HCT116 (cell line): ENCODE data around the gene POLR3H.

Experiments
- CEBPB ChIP-seq: IDR thresholded peaks from 2 replicates; pipeline ENCODE4 v1.6.1; 2012; ENCODE audit warnings: low read depth
- EGR1 ChIP-seq: IDR thresholded peaks from 2 replicates; pipeline ENCODE4 v1.6.1; 2012; ENCODE audit warnings: low read depth
- EZH2 ChIP-seq: fragments of 200-600 bp; sonication (generic); IDR thresholded peaks from 2 replicates; pipeline ENCODE4 v1.6.1; 2017; ENCODE audit warnings: antibody characterized with exemption, mixed run types
- EZH2phosphoT487 ChIP-seq: fragments of 200-600 bp; IDR thresholded peaks from 2 replicates; pipeline ENCODE4 v1.6.1; 2018; ENCODE audit warnings: antibody characterized with exemption, borderline replicate concordance
- JUND ChIP-seq: IDR thresholded peaks from 2 replicates; pipeline ENCODE4 v1.6.1; 2012
- MAX ChIP-seq: IDR thresholded peaks from 2 replicates; pipeline ENCODE4 v1.6.1; 2012
- POLR2A ChIP-seq: IDR thresholded peaks from 2 replicates; pipeline ENCODE4 v1.7.0; 2011; ENCODE audit warnings: borderline replicate concordance; ENCODE audit not compliant: insufficient read depth, insufficient read length; ENCODE audit errors: extremely low read depth
- POLR2AphosphoS5 ChIP-seq: IDR thresholded peaks from 2 replicates; pipeline ENCODE4 v1.6.1; 2011; ENCODE audit warnings: mild to moderate bottlenecking, low read depth, low read length, moderate library complexity
- SP1 ChIP-seq: IDR thresholded peaks from 2 replicates; pipeline ENCODE4 v1.6.1; 2012; ENCODE audit warnings: low read depth
- ZNF274 ChIP-seq: fragments of 200-500 bp; sonication (Bioruptor generic); IDR thresholded peaks from 2 replicates; pipeline ENCODE4 v1.6.1; 2014; ENCODE audit warnings: mild to moderate bottlenecking, low read depth, low read length, inconsistent platforms
- TF ChIP-seq, protein P1 (sequence below), 3 experiments: fragments of 200-600 bp in 1 of 3; sonication (generic) in 1 of 3; IDR thresholded peaks in 2 of 3; conservative IDR thresholded peaks in 1 of 3; 2 replicates each; pipeline ENCODE4 v1.5.1; 2012 to 2017; ENCODE audit warnings: low read depth in 2 of 3, low read length in 2 of 3, antibody characterized with exemption in 1 of 3, borderline replicate concordance in 1 of 3, control low read depth in 1 of 3, mild to moderate bottlenecking in 1 of 3, mixed read lengths in 1 of 3, mixed run types in 1 of 3, moderate library complexity in 1 of 3; ENCODE audit not compliant: insufficient read depth in 1 of 3
- TF ChIP-seq, protein P2 (sequence below): IDR thresholded peaks from 2 replicates; pipeline ENCODE4 v1.6.1; 2012; ENCODE audit warnings: low read depth

DNA sequence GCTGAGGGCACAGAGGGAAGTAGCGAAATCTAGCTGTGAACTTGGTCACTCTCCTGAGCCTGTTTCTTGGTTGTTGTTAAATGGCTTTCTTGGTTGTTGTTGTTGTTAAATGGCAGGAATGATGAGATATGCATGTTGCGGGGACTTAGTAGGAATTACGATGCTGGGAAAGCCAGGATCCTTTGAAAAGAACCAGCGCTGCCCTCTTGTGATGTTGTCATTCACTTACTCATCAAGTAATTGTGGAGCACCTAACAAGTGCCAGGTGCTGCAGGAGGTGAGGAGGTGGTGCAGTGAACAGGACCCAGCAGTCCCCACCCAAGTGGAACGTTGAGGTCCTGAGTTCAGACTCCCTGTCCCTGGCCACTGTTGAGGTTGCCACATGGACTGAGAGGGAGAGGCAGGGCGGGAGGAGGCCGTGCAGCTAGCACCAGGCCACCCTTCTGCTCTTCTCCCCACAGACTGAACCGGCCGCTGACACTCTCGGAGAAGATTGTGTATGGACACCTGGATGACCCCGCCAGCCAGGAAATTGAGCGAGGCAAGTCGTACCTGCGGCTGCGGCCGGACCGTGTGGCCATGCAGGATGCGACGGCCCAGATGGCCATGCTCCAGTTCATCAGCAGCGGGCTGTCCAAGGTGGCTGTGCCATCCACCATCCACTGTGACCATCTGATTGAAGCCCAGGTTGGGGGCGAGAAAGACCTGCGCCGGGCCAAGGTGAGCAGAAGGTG, 36.8 kb downstream of the POLR3H start:
- no peak for TF ChIP-seq ZNF274
- TF ChIP-seq, protein P1, sequence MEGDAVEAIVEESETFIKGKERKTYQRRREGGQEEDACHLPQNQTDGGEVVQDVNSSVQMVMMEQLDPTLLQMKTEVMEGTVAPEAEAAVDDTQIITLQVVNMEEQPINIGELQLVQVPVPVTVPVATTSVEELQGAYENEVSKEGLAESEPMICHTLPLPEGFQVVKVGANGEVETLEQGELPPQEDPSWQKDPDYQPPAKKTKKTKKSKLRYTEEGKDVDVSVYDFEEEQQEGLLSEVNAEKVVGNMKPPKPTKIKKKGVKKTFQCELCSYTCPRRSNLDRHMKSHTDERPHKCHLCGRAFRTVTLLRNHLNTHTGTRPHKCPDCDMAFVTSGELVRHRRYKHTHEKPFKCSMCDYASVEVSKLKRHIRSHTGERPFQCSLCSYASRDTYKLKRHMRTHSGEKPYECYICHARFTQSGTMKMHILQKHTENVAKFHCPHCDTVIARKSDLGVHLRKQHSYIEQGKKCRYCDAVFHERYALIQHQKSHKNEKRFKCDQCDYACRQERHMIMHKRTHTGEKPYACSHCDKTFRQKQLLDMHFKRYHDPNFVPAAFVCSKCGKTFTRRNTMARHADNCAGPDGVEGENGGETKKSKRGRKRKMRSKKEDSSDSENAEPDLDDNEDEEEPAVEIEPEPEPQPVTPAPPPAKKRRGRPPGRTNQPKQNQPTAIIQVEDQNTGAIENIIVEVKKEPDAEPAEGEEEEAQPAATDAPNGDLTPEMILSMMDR (IDR thresholded peaks at IDR 0.05 in 2 of 3, conservative IDR thresholded peaks at IDR 0.05 in 1 of 3; ENCODE audit: borderline replicate concordance in 1 of 3, insufficient read depth in 1 of 3, low read depth in 2 of 3, low read length in 2 of 3) = no peak
- TF ChIP-seq, protein P2, sequence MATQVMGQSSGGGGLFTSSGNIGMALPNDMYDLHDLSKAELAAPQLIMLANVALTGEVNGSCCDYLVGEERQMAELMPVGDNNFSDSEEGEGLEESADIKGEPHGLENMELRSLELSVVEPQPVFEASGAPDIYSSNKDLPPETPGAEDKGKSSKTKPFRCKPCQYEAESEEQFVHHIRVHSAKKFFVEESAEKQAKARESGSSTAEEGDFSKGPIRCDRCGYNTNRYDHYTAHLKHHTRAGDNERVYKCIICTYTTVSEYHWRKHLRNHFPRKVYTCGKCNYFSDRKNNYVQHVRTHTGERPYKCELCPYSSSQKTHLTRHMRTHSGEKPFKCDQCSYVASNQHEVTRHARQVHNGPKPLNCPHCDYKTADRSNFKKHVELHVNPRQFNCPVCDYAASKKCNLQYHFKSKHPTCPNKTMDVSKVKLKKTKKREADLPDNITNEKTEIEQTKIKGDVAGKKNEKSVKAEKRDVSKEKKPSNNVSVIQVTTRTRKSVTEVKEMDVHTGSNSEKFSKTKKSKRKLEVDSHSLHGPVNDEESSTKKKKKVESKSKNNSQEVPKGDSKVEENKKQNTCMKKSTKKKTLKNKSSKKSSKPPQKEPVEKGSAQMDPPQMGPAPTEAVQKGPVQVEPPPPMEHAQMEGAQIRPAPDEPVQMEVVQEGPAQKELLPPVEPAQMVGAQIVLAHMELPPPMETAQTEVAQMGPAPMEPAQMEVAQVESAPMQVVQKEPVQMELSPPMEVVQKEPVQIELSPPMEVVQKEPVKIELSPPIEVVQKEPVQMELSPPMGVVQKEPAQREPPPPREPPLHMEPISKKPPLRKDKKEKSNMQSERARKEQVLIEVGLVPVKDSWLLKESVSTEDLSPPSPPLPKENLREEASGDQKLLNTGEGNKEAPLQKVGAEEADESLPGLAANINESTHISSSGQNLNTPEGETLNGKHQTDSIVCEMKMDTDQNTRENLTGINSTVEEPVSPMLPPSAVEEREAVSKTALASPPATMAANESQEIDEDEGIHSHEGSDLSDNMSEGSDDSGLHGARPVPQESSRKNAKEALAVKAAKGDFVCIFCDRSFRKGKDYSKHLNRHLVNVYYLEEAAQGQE = no peak
- TF ChIP-seq JUND = no peak
- TF ChIP-seq SP1 = no peak
- TF ChIP-seq POLR2A = no peak
- TF ChIP-seq EZH2 = no peak
- TF ChIP-seq POLR2AphosphoS5 = no peak
- TF ChIP-seq EZH2phosphoT487 = no peak
- no peak for TF ChIP-seq MAX
- TF ChIP-seq CEBPB = no peak
- no peak for TF ChIP-seq EGR1
